HG03064 (cell line): ENCODE results near the gene ISOC2.
"Not testable (repeated sequence)": the region's sequence is repeated elsewhere in the genome, so short reads cannot be mapped to it uniquely, and the experiment has no call there.

Source experiments
- ATAC-seq: cut with Tn5 transposase; IDR thresholded peaks from one replicate; pipeline ENCODE4 v1.9.1; 2021; ENCODE audit warnings: low read depth; ENCODE audit not compliant: unreplicated experiment

ISOC2 gene

GRCh38 chr19:55443824-55444480 lies 17.5 kb downstream of the ISOC2 start:
- ATAC-seq = no peak

DNA sequence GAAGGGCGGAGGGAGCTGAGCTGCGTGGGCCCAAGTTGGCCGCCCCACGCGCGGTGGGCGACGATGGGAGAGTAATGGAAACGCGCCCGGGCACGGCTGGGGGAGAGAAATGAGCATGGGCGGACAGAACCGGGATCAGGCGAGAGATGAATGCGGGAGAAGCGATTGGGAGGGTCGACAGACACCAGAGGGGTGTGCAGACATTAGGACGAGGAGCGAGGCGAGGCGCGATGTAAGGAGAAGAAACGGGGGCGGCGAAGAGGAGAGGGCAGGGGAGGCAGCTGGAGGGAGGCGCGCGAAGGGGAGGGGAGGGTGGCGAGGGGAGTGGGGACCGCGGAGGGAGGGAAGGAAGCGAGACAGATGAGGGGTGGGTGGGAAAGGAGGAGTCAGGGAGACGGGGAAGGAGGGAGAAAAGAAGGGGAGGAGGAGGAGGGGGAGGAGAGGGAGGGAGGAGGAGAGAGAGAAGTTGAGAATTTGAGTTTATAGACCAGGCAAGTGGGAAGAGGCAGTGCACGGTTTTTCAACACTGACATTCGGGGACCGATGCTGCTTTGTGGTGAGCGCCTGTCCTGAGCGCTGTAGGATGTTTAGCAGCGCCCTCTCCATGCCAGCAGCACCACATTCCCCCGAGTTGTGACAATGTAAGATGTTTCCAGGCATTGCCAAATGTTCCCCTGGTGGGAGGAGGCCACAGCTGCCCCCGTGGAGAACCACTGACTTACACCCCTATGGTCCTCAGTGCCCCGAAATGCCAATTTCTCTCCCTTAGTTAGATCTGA lies 18.2 kb downstream of the ISOC2 start, which contains the start of gene SHISA7:
SHISA7 (minus strand) TSS at position 256 of the 779 bp plus-strand sequence. CDS start 437 bp downstream, outside the sequence.
- ATAC-seq = no peak

GRCh38 chr19:55442372-55442961 lies 19.0 kb downstream of the ISOC2 start:
- ATAC-seq = no peak

GRCh38 chr19:55441692-55442321 lies 19.6 kb downstream of the ISOC2 start:
- no peak for ATAC-seq

DNA sequence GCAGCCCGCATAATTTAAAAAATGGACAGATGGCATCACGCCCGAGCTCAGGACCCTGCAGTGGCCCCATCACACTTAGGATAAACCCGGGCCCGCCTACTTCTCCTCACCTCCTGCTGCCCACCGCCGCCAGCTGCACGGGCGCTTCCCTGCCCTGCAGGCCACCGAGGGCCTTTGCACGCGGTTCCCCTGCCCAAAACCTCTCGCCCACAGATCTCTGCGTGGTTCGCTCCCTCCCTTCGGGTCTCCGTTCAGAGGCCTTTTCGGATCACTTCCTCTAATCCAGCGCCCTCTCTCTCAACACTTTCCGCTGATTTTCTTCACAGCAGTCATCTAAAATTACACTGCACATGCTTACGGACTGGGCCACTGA lies 20.1 kb downstream of the ISOC2 start:
- ATAC-seq = no peak

GRCh38 chr19:55440411-55441105 lies 20.9 kb downstream of the ISOC2 start:
- no peak for ATAC-seq

GRCh38 chr19:55439052-55439451 lies 22.4 kb downstream of the ISOC2 start:
- no peak for ATAC-seq

DNA sequence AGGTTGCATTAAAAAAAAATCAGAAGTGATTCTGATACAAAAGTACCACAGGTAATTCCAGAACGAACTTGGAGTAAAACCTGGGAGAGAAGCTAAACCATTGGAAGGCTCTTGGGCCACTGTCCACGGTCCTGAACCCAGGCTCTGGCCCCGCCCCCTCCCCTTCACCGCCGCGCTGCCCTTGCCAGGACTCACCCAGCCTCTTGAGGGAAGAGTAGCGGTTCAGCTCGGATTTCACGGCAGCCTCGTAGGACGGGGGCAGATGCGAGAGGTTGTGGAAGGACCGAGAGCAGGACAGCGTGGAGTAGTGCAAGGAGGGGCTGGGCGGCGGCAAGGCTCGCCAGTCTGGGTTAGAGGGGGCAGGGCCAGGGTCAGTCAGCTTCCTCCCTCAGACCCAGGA lies 24.0 kb downstream of the ISOC2 start:
- no peak for ATAC-seq

DNA sequence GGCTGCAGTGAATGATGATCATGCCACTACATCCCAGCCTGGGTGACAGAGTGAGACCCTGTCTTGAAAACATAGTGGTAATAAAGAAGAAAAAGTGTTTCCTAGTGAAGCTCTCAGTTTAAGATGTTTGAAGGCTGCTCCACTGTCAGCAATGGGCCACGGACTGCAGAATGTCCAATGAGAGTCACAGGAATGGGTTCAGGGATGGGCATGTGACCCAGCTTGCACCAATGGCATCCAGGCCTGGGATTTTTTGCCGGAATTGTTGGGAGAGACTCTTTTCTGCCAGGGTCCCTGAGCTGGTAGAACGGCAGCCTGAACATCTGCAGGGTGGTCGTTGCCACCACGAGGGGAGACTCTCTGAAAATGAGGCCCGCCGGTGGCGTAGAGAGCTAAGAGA lies 24.6 kb downstream of the ISOC2 start:
- no peak for ATAC-seq

DNA sequence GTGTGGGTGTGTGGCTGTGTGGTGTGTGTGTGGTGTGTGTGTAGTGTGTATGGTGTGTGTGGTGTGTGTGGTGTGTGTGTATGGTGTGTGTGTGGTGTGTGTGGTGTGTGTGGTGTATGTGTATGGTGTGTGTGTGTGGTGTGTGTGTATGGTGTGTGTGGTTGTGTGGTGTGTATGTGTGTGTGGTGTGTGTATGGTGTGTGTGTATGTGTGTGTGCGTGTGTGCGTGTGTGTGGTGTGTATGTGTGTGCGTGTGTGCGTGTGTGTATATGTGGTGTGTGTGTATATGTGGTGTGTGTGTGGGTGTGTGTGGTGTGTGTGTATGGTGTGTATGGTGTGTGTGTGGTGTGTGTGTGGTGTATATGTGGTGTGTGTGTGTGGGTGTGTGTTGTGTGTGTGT lies 26.4 kb downstream of the ISOC2 start:
- no peak for ATAC-seq

- no peak for ATAC-seq
Measured at GRCh38 chr19:55434356-55434919, 27.0 kb downstream of the ISOC2 start.

DNA sequence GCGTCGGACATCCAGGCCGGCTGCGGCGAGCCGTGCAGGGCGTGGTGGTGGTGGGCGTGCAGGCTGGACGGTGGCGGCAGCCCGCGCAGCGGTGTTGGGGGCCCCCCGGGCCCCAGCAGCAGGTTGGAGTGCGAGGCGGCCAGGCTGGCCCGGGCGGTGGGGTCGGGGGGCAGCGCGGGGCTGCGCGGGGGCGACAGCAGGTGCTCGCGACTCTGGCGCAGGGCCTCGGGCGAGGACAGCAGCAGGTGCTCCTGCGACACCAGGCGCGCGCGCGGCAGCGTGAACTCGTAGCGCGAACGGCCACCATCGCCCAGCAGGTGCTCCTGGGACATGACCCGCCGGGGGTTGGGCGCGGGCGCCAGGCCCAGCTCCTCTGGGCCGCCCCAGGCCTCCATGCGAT lies 28.1 kb downstream of the ISOC2 start:
- no peak for ATAC-seq

- no peak for ATAC-seq
Measured at GRCh38 chr19:55432241-55432959, 29.0 kb downstream of the ISOC2 start.

DNA sequence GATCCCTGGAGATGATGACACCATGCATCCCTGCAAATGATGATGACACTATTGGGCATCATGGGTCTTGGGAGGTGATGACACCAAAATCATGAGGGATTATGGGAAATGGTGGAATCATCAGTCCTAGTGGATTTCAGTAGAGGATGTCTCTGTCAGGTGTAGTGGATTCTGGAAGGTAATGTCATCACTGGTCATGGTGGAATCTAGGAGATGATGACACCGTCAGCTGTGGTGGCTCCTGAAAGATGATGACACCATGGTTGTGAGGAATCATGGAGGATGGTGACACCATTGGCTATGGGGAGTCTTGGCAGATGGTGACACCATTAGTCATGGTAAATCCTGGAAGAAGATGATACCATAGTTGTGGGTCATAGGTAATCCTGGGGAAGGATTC lies 30.3 kb downstream of the ISOC2 start:
- no peak for ATAC-seq

DNA sequence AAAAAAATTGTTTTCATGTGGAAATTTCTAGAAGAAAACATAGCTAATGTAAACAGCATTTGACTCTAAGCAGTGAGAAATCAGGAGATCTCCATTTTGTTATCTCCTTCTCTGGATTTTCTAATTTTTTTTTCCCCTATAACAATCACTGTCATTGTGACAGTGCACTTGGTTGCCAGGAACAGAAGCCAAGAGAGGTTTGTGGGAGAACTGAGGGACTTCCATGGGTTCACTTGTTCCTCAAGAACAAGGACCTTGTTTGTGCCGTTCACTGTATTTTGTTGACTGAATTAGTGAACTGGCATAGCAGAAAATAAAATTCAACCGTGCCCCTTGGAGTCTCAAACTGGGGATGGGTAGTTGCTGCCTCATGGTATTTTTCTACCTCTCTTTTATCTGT lies 35.4 kb downstream of the ISOC2 start:
- ATAC-seq = no peak

- no peak for ATAC-seq
Measured at GRCh38 chr19:55424518-55424917, 36.9 kb downstream of the ISOC2 start.

DNA sequence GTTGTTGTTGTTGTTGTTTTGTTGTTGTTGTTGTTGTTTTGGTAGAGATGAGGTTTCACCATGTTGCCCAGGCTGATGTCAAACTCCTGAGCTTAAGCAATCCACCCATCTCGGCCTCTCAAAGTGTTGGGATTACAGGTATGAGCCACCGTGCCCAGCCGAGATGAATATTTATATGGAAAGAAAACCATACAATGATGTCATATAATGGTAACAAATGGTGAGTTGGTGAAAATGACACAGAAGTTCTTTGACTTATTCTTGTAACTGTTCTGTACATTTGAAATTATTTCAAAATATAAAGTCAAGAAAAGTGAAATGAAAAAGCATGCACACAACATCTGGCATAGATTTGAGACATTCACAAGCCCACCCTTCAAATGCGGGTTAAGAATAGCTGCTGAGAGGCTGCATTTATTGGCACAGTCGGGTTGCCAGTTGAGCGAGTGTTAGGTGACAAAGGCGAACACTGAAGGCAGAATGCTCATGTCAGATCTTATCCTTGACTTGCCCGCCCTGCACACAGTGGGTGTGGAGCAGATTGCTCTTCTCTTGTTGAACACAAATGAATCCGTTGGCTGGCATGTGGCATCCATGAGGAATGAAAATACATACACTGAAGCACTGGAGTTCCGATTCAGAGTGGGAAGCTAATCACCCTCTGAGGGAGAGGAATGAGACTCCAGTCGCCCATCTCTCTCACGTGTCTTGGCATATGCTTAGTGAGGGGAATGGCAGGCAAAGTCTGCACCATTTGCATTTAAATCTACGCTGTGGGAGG lies 38.0 kb downstream of the ISOC2 start:
- no peak for ATAC-seq

GRCh38 chr19:55421281-55421680 lies 40.2 kb downstream of the ISOC2 start:
- ATAC-seq = not testable (repeated sequence)

DNA sequence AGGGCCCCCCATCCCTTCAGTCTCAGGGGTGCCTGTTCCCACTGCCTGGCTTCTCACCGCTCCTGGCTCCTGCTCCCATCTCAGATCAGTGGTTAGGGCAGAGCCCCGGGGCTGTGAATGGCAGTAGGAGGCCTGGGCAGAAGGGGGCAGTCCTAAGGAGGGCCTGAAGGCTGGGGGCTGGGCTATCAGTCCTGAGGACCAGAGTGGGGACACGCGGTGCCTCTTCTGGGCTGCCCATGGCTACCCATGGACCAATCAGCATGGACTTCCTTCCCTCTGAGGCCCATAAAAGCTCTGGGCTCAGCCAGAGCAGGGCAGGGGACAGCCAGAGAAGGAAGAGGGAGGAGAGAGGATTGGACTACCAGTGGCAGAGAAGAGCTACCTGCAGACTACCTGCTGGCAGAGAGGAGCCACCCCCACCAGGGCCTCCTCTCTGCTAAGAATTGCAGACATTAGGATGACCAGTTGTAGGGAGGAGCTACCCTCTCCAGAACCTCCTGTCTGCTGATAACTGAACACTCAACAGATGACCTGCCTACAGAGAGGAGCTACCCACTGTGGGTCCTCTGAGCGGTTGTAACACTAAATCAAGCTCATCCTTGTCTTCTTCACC lies 41.7 kb downstream of the ISOC2 start:
- no peak for ATAC-seq
